HepG2 (cell line): ENCODE results near the gene ALDH16A1.

Experiments used
- ATF6 ChIP-seq: sonication (generic); formaldehyde crosslinking; conservative IDR thresholded peaks from 2 replicates; pipeline ENCODE4 v1.4.0; 2020; ENCODE audit warnings: missing genetic modification reagents
- SP5 ChIP-seq: IDR thresholded peaks from 2 replicates; pipeline ENCODE4 v1.6.1; 2016; ENCODE audit warnings: low read depth, borderline replicate concordance
- TBP ChIP-seq: sonication (generic); formaldehyde crosslinking; IDR thresholded peaks from 2 replicates; pipeline ENCODE4 v1.5.0; 2020; ENCODE audit warnings: missing genetic modification reagents
- USF2 ChIP-seq, 2 experiments: sonication (generic) in 1 of 2; formaldehyde crosslinking in 1 of 2; IDR thresholded peaks; 2 replicates each; pipeline versions ENCODE4 v1.5.1 to v1.6.1; 2011 to 2020; ENCODE audit warnings: borderline replicate concordance in 1 of 2, low read depth in 1 of 2, low read length in 1 of 2, mild to moderate bottlenecking in 1 of 2, missing genetic modification reagents in 1 of 2, moderate library complexity in 1 of 2
- ZFY ChIP-seq: sonication (generic); formaldehyde crosslinking; IDR thresholded peaks from 2 replicates; pipeline ENCODE4 v1.4.0; 2020; ENCODE audit warnings: missing genetic modification reagents

GRCh38 chr19:49488863-49489537 lies 36.0 kb downstream of the ALDH16A1 start:
- no peak for TF ChIP-seq ZFY (CRISPR knock-in tag)
- no peak for TF ChIP-seq TBP (CRISPR knock-in tag)
- no peak for TF ChIP-seq SP5 (CRISPR knock-in tag)
- TF ChIP-seq USF2 (IDR thresholded peaks at IDR 0.05; ENCODE audit: low read depth, low read length) = no peak
- no peak for TF ChIP-seq USF2 (CRISPR knock-in tag; IDR thresholded peaks at IDR 0.05; ENCODE audit: borderline replicate concordance)
- no peak for TF ChIP-seq ATF6
